GM23248 (cell line): ENCODE measurements around the gene MCOLN1.

Source experiments
- EZH2 ChIP-seq: fragments of 200-600 bp; sonication (generic); IDR thresholded peaks from 2 replicates; pipeline ENCODE4 v1.6.1; 2018; ENCODE audit warnings: antibody characterized with exemption, mild to moderate bottlenecking; ENCODE audit not compliant: insufficient read depth, poor library complexity, severe bottlenecking
- EZH2phosphoT487 ChIP-seq: fragments of 200-600 bp; sonication (generic); IDR thresholded peaks from 2 replicates; pipeline ENCODE4 v1.6.1; 2018; ENCODE audit warnings: antibody characterized with exemption, moderate library complexity, mild to moderate bottlenecking, low read depth; ENCODE audit not compliant: insufficient read depth

- no peak for TF ChIP-seq EZH2
- TF ChIP-seq EZH2phosphoT487 = no peak
These were observed 56.8 kb downstream of the MCOLN1 start for GRCh38 chr19:7579182-7579581.
